GM18951 (cell line): ENCODE results near the gene TPD52L1.
"Not testable (repeated sequence)": the region's sequence is repeated elsewhere in the genome, so short reads cannot be mapped to it uniquely, and the experiment has no call there.

Experiments used
- POLR2A ChIP-seq: IDR thresholded peaks from 4 replicates; pipeline ENCODE4 v1.6.1; 2011; ENCODE audit warnings: mild to moderate bottlenecking; ENCODE audit not compliant: insufficient read length, insufficient read depth; ENCODE audit errors: extremely low read depth
- in situ Hi-C: fragments of 300-500 bp; cut with MboI; formaldehyde crosslinking; loops from one replicate; pipeline ENCODE4 v1.12.0; 2022; ENCODE audit warnings: low sequenced_read_pairs, mixed read lengths, inconsistent platforms; ENCODE audit not compliant: unreplicated experiment

Gene TPD52L1

DNA sequence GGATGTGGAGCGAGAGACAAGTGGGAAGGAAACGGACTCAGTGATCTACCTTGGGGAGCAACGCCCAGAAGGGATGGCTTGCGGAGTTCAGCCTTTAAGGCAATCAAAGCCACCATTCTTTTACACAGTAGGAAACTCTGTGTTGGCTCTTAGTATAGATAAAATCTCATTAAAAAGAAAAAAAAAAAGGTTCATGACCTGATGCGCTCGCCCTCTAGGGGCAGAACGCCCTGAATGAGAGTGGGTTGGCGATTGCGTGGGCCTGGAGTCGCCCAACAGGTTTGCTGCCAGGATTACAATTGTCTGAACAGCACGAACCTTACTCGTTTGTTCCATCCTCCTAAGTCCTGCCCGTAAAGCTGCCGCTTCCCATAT, 1.2 kb downstream of the TPD52L1 start:
- no peak for TF ChIP-seq POLR2A
- in situ Hi-C loops, result no loop called here

DNA sequence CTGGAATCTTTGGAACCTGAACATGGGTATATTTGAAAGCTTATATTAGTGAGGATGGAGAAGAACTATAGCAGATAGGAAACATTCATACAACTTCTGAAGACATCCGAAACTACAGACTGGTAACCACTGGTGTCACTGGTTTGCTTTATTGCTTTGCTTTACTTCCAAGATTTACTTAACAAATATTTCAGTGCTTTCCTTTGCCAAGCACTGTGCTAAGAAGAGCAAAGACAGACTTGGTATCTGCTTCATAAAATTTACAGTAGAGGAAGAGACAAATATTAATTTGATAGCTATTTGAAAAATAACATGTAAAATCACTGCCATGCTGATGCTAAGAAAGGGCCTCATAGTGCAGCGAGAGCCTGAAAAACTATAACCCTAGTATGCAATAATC, 1.8 kb downstream of the TPD52L1 start:
- in situ Hi-C loops, result no loop called here
- TF ChIP-seq POLR2A, result no peak

DNA sequence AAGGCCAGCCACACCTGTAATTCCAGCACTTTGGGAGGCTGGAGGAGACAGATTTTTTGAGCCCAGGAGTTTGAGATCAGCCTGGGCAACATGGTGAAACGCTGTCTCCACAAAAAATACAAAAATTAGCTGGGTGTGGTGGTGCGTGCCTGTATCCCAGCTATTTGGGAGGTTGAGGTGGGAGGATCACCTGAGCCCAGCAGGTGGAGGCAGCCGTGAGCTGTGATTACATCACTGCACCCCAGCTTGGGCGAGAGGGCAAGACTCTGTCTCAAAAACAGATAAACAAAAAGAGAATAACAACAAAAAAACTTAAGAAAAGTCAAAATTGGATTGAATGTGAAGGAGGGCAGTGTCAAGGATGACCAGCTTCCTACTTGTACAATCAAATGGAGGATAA, 2.9 kb downstream of the TPD52L1 start:
- no peak for TF ChIP-seq POLR2A
- in situ Hi-C loops, result no loop called here

DNA sequence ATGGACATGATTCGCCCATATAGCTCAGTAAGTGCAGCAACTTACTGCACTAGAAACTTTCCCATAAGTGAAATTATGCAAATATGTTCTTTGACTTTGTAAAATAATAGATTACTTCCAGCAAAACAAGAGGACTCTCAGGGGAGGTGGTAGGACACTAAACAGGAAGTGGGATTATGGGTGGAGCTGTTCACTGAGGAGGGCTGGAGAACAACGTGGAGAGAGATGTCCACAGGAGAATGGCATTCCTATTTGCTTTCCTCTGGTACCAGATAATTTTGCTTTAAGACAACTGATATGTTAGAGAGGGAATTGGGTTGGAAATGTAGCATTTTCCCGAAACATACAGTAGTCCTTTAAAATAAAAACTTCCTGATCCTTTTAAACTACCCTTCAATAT, 3.7 kb downstream of the TPD52L1 start:
- in situ Hi-C loops, result no loop called here
- no peak for TF ChIP-seq POLR2A

DNA sequence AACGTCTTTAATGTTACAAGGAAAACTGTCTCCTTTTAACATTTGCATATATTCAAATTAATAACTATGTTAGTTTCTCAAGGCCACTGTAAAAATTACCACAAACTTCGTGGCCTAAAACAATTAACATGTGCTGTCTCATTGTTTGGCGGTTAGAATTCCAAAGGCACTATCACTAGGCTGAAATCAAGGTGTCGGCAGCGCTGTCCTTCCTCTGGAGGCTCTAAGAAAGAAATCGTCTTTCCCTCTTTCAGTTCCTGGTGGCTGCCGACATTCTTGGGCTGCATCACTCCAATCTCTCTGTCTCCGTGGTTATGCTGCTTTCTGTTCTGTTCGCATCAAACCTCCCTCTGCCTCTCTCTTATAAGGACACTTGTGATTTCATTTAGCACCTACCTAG, 4.2 kb downstream of the TPD52L1 start:
- in situ Hi-C loops, result no loop called here
- no peak for TF ChIP-seq POLR2A

DNA sequence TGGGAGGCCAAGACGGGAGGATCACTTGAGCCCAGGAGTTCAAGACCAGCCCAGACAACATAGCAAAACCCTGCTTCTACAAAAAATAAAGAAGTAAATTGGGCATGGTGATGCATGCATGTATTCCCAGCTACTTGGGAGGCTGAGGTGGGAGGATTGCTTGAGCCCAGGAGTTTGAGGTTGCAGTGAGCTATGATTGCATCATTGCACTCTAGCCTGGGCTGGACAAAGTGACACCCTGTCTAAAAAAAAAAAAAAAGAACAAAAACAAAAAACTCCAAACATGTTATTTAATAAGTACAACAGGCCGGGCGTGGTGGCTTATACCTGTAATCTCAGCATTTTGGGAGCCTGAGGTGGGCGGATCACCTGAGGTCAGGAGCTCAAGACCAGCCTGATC, 9.8 kb downstream of the TPD52L1 start:
- in situ Hi-C loops, result not testable (repeated sequence)

DNA sequence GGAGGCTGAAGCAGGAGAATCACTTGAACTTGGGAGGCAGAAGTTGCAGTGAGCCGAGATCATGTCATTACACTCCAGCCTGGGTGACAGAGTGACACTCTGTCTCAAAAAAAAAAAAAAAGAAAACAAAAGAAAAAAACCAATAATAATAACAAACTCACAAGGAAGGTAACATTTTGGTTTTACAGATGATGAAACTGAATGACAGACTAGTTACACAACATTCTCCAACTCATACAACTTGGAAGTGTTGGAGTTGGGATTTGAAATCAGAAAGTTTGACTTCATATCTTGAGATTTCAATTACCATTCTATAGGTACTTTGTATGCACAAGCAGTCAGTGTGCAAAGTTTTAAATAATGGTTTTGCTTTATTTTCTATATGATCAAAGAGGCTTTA, 10.2 kb downstream of the TPD52L1 start:
- in situ Hi-C loops, result no loop called here

DNA sequence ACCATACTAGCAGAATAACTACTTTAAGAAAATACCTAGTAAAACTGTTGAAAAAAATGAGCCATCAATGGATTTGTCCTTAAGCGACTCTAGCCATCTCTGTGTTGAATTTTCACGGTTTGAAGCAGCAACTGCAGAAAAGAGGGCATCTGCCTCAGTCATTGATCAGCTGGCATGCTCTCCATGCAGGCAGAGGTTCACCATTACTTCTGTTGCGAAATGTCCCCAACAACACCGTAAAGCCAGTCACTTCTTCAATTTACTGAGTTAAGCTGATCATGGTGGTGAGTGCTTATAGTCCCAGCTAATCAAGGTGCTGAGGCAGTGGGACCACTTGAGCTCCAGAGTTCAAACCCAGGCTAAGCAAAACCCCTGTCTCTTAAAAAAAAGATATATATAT, 11.1 kb downstream of the TPD52L1 start:
- TF ChIP-seq POLR2A, result no peak
- in situ Hi-C loops, result no loop called here

More for the DNA sequence above, 10.2 kb downstream of the TPD52L1 start:
- TF ChIP-seq POLR2A, result no peak

DNA sequence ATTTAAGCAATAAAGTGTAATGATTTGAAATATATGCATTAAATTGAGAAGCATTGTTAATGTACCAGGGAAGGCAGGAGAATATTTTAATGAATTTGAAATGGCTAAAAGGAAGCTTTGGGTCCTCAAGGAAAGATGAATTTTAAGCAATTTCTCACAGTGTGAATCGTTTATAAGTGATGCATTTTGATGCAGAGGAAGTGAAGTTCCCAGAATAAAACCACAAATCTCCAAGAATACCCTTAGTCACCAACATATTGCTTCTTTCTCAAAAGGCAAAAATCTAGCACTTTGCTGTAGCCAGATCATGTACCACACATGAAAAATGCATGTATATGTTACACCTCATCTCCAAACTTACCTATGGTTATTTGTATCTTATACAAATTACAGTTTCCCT, 11.7 kb downstream of the TPD52L1 start:
- no peak for TF ChIP-seq POLR2A
- in situ Hi-C loops, result no loop called here

DNA sequence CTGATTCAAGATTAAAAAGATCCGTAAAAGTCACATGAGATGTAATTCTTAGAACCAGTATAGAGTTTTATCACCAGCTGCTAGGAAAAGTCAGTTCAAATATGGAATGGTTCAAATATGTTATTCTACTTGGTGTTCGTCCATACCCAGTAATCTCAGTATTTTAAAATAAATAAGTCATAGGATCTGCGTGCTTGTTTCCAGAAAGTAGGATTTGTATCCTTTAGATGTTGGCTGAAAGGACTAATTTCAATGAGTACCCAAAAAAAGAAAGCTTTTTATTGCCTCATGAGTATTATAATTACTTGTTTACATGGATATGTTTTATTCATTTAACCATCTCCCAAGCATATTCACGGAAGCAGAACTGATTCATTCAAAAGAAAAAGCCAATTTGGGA, 12.2 kb downstream of the TPD52L1 start:
- in situ Hi-C loops, result no loop called here

DNA sequence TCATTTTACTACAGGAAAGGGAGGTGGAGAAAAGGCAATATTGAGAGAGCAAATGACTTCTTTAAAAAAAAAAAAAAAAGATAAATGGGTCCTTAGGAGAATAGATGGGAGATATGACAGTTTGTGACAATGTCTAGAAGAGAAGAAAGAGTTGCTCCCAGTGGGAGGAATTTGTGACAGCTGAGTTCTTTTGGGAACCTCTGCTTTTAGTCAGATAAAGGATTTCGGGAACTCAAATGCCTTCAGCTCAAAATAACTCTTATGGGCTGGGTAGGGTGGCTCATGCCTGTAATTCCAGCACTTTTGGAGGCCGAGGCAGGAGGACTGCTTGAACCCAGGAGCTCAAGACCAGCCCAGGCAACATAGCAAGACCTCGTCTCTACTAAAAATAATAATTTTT, 13.1 kb downstream of the TPD52L1 start:
- in situ Hi-C loops, result no loop called here
- TF ChIP-seq POLR2A, result no peak

More for the DNA sequence above, 12.2 kb downstream of the TPD52L1 start:
- no peak for TF ChIP-seq POLR2A

DNA sequence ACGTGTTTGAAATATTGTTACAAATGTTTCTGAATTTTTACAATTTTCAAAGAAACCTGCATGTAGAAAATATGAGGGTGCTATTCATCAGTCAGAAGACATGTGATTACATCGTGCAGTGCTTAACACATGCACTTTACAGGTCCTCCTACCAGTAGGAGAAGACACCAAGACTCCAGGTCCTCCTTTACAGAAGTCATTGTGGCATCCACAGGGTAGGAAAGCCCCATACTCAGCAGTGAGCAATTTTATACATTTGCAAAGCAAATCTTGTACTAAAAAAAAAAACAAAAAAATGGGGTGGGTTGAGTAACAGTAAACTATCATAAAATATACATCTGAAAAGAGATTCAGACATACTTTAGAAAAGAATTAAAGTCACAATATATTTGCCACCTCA, 14.0 kb downstream of the TPD52L1 start:
- in situ Hi-C loops, result no loop called here
- TF ChIP-seq POLR2A, result no peak

DNA sequence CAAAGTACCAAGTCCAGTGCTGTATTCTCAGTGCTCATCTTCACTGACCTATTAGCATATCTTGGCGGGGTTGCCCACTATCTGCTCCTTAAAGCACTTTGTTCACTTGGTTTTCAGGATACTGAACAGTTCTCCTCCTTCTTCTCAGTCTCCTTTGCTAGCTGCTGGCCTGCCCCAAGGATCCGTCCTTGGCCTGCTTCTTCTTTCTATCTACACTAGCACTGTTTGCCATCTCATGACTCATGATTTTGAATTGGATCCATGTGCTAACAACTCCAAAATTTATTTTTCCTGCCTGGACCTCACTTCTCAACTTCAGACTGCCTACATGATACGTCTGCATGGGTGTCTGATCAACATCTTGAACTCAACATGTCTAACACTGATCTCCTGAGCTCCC, 15.5 kb downstream of the TPD52L1 start:
- TF ChIP-seq POLR2A, result no peak
- in situ Hi-C loops, result no loop called here

DNA sequence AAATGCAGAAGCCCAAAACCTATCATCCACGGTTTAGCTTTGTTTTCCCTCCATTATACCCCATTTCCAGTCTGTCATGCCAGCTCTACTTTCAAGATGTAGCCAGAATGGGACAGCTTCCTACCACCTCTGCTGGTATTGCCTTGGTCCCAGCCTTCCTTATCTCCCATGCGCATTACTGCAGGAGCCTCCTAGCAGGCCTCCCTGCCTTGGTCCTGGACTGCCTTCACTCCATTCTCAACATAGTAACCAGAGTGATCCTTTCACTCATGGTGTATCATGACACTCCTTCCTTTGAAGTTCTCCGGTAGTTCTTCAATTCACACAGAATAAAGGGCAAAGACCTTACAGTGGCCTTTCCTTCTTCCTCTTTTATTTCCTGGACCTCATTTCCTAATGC, 15.9 kb downstream of the TPD52L1 start:
- in situ Hi-C loops, result no loop called here
- TF ChIP-seq POLR2A, result no peak

DNA sequence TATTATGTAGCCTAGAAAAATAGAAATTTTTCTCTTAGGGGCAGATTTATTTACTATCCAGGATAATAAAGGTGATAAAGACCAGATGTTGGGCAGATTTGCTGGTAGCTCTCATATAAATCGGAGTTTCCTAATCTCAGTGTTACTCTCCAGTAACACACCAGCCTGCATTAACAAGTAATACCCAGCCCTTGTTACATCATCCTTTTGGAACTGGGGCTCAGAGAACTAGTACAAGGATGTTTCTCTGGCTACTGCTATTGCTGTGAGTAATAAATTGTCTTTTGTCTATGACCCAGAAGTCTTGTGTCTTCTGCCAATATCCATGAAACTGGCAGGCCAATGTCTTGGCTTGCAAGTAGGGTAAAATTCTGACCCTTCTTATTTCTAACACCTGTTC, 16.8 kb downstream of the TPD52L1 start:
- TF ChIP-seq POLR2A, result no peak

More for the DNA sequence above, 16.8 kb downstream of the TPD52L1 start:
- in situ Hi-C loops, result no loop called here
